Measurements from ENCODE around the gene GNAS.
"Not testable (repeated sequence)": the region's sequence is repeated elsewhere in the genome, so short reads cannot be mapped to it uniquely, and the experiment has no call there.

GNAS gene

GRCh38 chr20:58828804-58829203 is 23.7 kb upstream of the GNAS start:
- not testable (repeated sequence) for DNase-seq

GRCh38 chr20:58829531-58829941 is 23.0 kb upstream of the GNAS start:
- no peak for DNase-seq

GRCh38 chr20:58832457-58832856 is 20.1 kb upstream of the GNAS start:
- DNase-seq, result peak; percentile 14

- DNase-seq, result no peak
Measured at GRCh38 chr20:58833921-58834320, 18.6 kb upstream of the GNAS start.

- no peak for DNase-seq
Measured at GRCh38 chr20:58835231-58835630, 17.3 kb upstream of the GNAS start.

GRCh38 chr20:58836616-58837204 is 15.8 kb upstream of the GNAS start:
- DNase-seq, result no peak

- DNase-seq, result peak; percentile 64
Measured at GRCh38 chr20:58837717-58838116, 14.8 kb upstream of the GNAS start.

- DNase-seq, result no peak
Measured at GRCh38 chr20:58838174-58838573, 14.3 kb upstream of the GNAS start.

- no peak for DNase-seq
Measured at GRCh38 chr20:58839474-58839874, 13.0 kb upstream of the GNAS start.

GRCh38 chr20:58839991-58840747 is 12.3 kb upstream of the GNAS start:
- DNase-seq, result no peak

GRCh38 chr20:58840816-58841538 is 11.5 kb upstream of the GNAS start:
- no peak for DNase-seq

GRCh38 chr20:58841539-58842264 is 10.8 kb upstream of the GNAS start:
- DNase-seq, result no peak

- no peak for DNase-seq
Measured at GRCh38 chr20:58842276-58842675, 10.2 kb upstream of the GNAS start.

- no peak for DNase-seq
Measured at GRCh38 chr20:58843128-58843556, 9.4 kb upstream of the GNAS start.

GRCh38 chr20:58845706-58846105 is 6.8 kb upstream of the GNAS start:
- DNase-seq, result no peak

- DNase-seq, result no peak
Measured at GRCh38 chr20:58847463-58847862, 5.1 kb upstream of the GNAS start.

- DNase-seq, result peak; percentile 78
Measured at GRCh38 chr20:58850693-58851174, 1.8 kb upstream of the GNAS start, which contains the start of gene GNAS-AS1. TSS of gene GNAS-AS1 (minus strand) at chr20:58850902.

- no peak for DNase-seq
Measured at GRCh38 chr20:58851221-58851968, 1.1 kb upstream of the GNAS start.

- no peak for DNase-seq
Measured at GRCh38 chr20:58851969-58852458, 502 bp upstream of the GNAS start.

GRCh38 chr20:58853466-58853865 is 950 bp downstream of the GNAS start:
- no peak for DNase-seq

- DNase-seq, result no peak
Measured at GRCh38 chr20:58853976-58854637, 1.6 kb downstream of the GNAS start.

Data from NK-92 treated with Interleukin-12 subunit alpha and Interleukin-12 subunit beta, amount 100 ng/mL, for 24 hours (cell line).